Prostate gland (tissue), 2 donors: ENCODE data around the gene GNAI2. TPM values are rescaled to one million over a fixed set of nuclear protein-coding genes. Genes with fewer than 3 reads are reported as not detected.

Experiments used
- DNase-seq: peaks from one replicate; pipeline ENCODE4 v3.0.0-alpha.2; 2019; ENCODE audit warnings: low spot score
- H3K27ac ChIP-seq, 2 donors: fragments of 200-600 bp; sonication (generic); 2 replicates each; pipeline ENCODE4 v1.5.1; 2017 to 2019
- H3K27me3 ChIP-seq: fragments of 200-600 bp; sonication (generic); replicated peaks from 2 replicates; pipeline ENCODE4 v1.5.1; 2019; ENCODE audit not compliant: insufficient read depth
- H3K36me3 ChIP-seq, 2 donors: fragments of 200-600 bp; sonication (generic); 1 replicate in 1 of 2; 2 replicates in 1 of 2; pipeline versions ENCODE4 v1.5.1 to v1.8.1; 2017 to 2019
- H3K4me1 ChIP-seq: fragments of 200-600 bp; sonication (generic); replicated peaks from 2 replicates; pipeline ENCODE4 v1.5.1; 2019
- H3K4me3 ChIP-seq, 2 donors: fragments of 200-600 bp; sonication (generic); 2 replicates each; pipeline ENCODE4 v1.5.1; 2017 to 2019
- H3K9me3 ChIP-seq: fragments of 200-600 bp; sonication (generic); 2 replicates; pipeline ENCODE4 v1.5.1; 2017
- CTCF ChIP-seq, 4 experiments: fragments of 200-600 bp in 2 of 4; fragments of 450-650 bp in 2 of 4; sonication (generic) in 2 of 4; IDR thresholded peaks; 1 replicate in 3 of 4; 2 replicates in 1 of 4; pipeline ENCODE4 v1.5.1; 2016 to 2019; ENCODE audit warnings: antibody characterized with exemption in 4 of 4, mild to moderate bottlenecking in 2 of 4, moderate library complexity in 2 of 4
- POLR2A ChIP-seq: fragments of 450-650 bp; IDR thresholded peaks from one replicate; pipeline ENCODE4 v1.6.1; 2016; ENCODE audit warnings: antibody characterized with exemption, mild to moderate bottlenecking
- POLR2AphosphoS5 ChIP-seq: sonication (generic); formaldehyde crosslinking; IDR thresholded peaks from one replicate; pipeline ENCODE4 v1.6.1; 2017; ENCODE audit warnings: antibody characterized with exemption
- WGBS: methylation state at CpG from one replicate; pipeline ENCODE4 v1.1.5; 2018; 5-methylcytosine and 5-hydroxymethylcytosine counted together
- intact Hi-C: fragments of 100-400 bp; cut with DNase I; formaldehyde crosslinking; loops from one replicate; pipeline ENCODE4 v1.14.2; 2022
- total RNA-seq, 2 donors: library from RNA; depleted of rRNA; stranded (reverse); fragments of >200 nt; gene quantifications; one replicate each; pipeline ENCODE4 v1.1.0, GENCODE V29; 2016

The GNAI2 gene
- total RNA-seq, 2 donors from 2014 or later: 118 to 301 TPM

GRCh38 chr3:50221051-50221410 is 15.0 kb upstream of the GNAI2 start:
- WGBS: 55% methylated on average over 4 of the region's 4 CpGs

GRCh38 chr3:50221411-50222168 is 14.4 kb upstream of the GNAI2 start:
- intact Hi-C loops: no loop called here
- Histone ChIP-seq H3K27me3 (no peaks in the 10 kb centered on the region), H3K27ac (no peak overlapping the region), H3K4me1 (no peaks in the 10 kb centered on the region), H3K4me3 (no peak overlapping the region), H3K36me3 (no peaks in the 10 kb centered on the region), H3K9me3 (no peaks in the 10 kb centered on the region)
- 52% methylated on average over 12 of the region's 12 CpGs for WGBS
- TF ChIP-seq POLR2A (no peak), CTCF (IDR thresholded peaks at IDR 0.05) (no peak), POLR2AphosphoS5 (no peak)
- DNase-seq: no peak

More at GRCh38 chr3:50221051-50221410, 15.0 kb upstream of the GNAI2 start:
- intact Hi-C loops: no loop called here
- Histone ChIP-seq H3K27me3 (no peaks in the 10 kb centered on the region), H3K4me1 (no peaks in the 10 kb centered on the region), H3K27ac (no peak overlapping the region), H3K36me3 (no peaks in the 10 kb centered on the region), H3K9me3 (no peaks in the 10 kb centered on the region), H3K4me3 (no peak overlapping the region)
- DNase-seq: no peak
- TF ChIP-seq POLR2AphosphoS5 (no peak), CTCF (IDR thresholded peaks at IDR 0.05) (no peak), POLR2A (no peak)

- Histone ChIP-seq H3K27me3 (no peaks in the 10 kb centered on the region), H3K9me3 (no peaks in the 10 kb centered on the region), H3K4me3 (no peak overlapping the region), H3K27ac (no peak overlapping the region), H3K36me3 (no peaks in the 10 kb centered on the region), H3K4me1 (no peaks in the 10 kb centered on the region)
- WGBS: 100% methylated on average over 1 of the region's 1 CpG
- intact Hi-C loops: no loop called here
- no peak for TF ChIP-seq POLR2AphosphoS5
- TF ChIP-seq POLR2A: no peak
- TF ChIP-seq CTCF (IDR thresholded peaks at IDR 0.05): no peak
- DNase-seq: no peak
These were observed 13.9 kb upstream of the GNAI2 start for GRCh38 chr3:50222169-50222528.

GRCh38 chr3:50224639-50225038 is 11.4 kb upstream of the GNAI2 start:
- no peak overlapping the region for H3K27ac ChIP-seq
- WGBS: 71% methylated on average over 5 of the region's 5 CpGs
- no peaks in the 10 kb centered on the region for H3K36me3 ChIP-seq

More at GRCh38 chr3:50224639-50225038, 11.4 kb upstream of the GNAI2 start:
- intact Hi-C loops: no loop called here
- no peak overlapping the region for H3K4me3 ChIP-seq
- no peaks in the 10 kb centered on the region for H3K9me3 ChIP-seq
- H3K4me1 ChIP-seq: no peaks in the 10 kb centered on the region
- no peak for TF ChIP-seq POLR2A
- no peak for TF ChIP-seq POLR2AphosphoS5
- no peak for TF ChIP-seq CTCF (IDR thresholded peaks at IDR 0.05)
- DNase-seq: no peak
- no peaks in the 10 kb centered on the region for H3K27me3 ChIP-seq
